ELF-1 (cell line): Measurements from ENCODE around the gene TTC33.
"Not testable (repeated sequence)": the region's sequence is repeated elsewhere in the genome, so short reads cannot be mapped to it uniquely, and the experiment has no call there.

Experiments used
- DNase-seq: peaks from one replicate; pipeline ENCODE4 v3.0.0-alpha.2; 2016; ENCODE audit warnings: low read depth, low spot score

TTC33 gene

DNA sequence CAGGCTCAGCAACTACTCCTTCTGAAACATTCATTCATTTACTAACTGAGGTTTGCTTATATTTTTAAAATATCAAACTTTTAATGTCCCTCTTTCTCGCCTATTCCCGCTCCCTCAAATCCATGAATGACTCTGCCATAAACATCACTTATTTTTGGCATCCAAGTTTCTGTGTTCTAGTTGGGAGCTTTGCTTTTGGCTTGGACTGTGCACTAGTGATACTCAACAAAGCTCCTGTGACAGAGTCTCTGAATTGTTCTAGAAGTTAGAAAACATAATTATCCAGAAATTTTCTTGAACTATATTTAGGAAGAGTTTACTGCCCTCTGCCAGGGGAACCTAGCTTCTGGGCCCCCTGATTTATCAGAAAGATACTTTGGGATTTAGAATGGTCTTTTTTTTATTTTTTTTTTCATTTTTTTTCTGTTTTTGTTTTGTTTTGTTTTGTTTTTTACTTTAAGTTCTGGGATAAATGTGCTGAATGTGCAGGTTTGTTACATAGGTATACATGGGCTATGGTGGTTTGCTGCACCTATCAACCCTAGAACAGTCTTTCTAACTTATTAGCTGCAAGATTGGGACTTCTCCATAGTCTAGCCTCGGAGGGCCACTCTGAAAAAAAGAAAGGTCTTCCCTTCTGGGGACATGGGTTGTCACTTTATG is 140.7 kb downstream of the TTC33 start:
- DNase-seq: no peak

DNA sequence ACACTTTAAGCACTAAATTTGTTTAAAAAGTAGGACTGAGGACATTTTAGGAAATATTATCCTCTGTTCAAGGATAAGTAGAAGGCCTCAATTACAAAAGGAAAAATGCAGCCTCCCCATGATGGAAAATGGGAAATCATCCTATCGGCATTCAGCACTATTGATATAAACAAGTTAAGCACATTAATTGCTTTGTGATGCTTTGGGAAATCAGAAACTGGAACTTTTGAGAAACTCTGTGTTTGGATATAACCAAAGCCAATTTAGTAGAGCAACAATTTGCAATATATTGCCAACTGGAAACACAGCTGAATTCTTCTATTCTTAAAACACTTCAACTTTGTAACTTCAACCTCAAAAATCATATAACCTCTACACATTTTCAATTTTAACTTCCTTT is 141.3 kb downstream of the TTC33 start:
- no peak for DNase-seq

DNA sequence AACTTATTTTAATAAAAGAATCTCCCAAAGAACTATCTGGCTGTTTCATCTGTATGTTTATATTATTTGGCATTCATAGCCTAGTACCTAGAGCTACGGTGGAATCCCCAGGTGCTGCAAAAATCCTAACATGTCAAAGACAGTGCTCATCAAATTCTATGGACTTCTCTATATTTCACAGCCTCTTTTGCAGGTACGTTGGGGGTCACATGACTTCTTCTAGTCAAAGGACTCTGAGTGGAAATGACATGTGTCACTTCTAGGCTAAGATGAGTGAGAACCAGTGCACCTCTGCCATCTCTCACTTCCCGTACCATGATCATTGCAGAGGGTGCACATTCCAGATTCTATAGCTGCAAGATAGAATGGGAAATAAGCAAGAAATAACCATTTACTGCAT is 148.6 kb downstream of the TTC33 start:
- no peak for DNase-seq

DNA sequence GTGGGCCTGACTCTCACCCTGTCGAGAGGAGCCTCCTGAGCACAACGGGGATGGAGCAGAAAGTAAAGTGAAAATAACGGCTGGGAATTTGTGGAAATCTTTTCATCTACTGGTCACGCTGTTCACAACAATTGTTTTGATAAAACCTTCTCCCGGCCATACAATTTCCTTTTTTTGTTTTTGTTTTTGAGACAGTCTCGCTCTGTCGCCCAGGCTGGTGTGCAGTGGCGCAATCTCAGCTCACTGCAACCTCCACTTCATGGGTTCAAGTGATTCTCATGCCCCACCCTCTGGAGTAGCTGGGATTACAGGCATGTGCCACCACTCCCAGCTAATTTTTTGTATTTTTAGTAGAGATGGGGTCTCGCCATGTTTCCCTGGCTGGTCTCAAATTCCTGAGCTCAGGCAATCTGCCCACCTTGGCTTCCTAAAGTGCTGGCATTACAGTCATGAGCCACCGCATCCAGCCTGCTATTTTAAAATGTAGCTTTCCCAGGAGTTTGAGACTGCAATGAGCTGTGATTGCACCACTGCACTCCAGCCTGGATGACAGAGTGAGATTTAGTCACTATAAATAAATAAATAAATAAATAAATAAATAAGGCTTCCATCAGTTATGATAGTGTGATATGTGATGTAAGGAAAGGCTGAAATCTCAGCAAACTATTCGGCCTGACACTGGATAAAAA is 149.5 kb downstream of the TTC33 start:
- DNase-seq: no peak

DNA sequence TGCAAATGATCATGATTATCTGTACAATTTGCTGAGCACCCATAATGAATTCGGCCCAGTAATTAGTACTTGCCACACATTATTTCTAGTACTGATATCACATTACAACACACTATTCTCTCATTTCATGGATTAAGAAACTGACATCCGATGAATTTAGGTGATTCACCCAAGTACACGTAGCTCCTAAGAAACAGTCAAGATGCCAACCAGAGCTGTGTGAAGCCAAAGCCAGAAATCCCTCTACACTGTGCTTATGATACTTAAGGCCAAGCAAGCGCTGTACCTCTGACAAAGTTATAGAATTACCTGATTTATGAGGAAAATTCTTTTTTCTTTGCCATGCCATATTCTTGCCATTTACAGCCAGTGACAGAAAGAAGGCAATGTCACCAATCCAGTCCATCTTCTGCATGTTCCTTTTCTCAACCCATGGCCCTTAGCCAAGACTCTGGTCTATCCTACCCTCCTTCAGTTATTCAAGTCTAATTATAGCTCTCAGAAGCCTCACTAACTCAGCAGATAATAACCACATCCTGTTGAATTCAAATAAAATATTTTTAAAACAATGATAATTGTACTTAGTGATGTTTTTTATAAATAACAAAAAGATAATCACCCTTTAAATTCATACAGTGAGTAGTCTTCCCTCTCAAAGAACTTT is 150.3 kb downstream of the TTC33 start:
- DNase-seq: no peak

DNA sequence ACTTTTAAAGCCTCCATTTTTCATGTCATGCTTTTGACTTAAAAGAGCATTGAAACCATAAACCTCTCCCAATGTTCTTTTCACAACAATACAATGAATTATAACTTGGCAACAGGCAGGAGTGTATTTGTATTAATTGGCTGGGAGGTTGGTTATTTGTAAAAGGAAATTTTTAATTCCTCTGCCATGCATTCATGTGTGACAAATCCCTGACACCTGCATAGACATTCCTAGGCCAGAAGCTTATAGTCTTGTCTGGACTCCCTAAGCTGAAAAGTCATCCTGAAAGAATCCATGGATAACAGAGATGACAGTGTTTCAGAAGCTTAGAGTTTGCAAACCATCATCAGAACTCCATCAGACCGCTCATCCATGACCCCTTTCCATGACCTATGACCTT is 152.4 kb downstream of the TTC33 start:
- no peak for DNase-seq

DNA sequence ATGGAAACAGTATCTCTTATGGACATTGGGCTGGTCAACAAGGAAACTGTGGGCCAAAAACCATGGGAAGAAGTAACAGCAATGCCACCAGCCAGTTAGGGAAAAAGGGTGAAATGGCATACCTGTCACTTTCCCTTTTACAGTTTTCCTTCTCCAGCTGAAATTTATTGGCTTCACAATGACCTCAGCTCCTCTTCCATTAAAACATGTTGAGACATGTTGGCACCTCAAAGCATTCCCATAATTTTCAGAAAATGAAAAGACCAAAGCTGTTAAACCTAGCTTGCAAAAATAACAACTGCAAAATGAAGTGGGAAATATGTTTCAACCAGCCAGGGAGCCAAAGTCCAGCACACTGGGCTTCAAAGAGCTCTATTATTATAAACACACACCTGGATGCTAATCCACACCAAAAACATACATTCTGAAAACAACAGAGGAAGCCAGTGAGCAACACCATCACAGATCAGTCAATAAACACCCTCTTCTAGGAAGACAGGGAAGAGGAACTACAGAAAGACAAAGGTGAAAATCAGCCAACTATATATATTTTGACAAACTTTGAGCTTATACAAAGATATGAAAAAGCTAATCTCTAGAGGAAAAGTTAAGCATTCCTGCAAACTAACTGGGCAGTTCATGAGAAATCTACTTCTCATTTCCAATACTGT is 154.4 kb downstream of the TTC33 start:
- no peak for DNase-seq

DNA sequence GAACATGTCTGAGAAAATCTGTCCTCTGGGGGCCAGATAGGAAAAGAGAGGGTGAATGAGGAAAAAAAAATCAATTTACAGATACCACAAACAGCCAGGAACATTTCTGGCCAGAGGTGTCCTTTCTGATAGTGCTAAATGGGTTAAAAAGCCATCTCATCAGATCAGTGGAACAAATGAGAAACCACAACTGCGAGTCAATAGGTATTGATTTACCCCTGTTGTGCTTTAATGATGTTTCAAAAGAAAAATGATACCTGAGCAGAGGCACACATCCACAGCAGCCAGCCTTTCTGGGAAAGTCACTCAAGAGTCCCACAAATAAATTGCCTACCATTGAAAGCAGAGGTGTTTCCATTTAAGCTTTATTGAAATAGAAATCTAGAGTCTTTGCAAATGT is 155.4 kb downstream of the TTC33 start:
- no peak for DNase-seq

DNA sequence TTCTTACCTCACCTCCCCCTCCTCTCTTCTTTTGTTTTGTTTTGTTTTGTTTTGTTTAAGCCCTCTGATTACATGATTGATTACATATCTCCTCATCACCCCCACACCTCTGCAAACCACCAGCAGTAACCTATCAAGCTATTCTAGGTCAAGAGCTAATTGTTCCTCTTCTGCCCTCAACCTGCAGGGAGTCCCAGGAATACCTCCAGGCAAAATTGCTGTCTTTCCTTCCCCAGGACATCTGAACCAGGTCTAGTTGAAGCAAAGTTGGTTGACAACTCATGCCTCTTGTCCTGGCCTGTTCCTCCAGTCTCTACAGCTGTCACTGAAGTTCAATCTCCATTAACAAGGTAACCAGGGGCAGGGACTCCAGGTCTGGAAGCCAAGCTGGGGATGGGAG is 156.1 kb downstream of the TTC33 start:
- DNase-seq: peak; percentile 32

DNA sequence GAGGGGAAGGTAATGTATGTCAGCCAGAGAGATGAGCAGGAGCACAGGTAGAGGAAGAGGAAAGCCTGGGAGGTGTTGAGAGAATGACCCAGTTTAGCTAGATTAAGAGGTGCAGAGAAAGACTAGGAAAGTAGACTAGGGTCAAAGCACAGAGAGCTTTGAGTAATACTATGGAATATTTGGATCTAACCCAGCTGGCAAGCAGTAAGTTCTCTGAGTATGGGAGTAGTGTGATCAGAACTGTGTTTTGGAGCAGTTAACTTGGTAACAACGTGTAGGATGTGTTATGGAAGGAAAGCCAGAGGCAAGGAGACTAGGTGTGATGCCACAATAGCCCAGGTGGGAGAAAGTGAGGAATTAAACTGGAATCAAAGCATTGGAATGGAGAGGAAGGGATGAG is 160.9 kb downstream of the TTC33 start:
- no peak for DNase-seq

DNA sequence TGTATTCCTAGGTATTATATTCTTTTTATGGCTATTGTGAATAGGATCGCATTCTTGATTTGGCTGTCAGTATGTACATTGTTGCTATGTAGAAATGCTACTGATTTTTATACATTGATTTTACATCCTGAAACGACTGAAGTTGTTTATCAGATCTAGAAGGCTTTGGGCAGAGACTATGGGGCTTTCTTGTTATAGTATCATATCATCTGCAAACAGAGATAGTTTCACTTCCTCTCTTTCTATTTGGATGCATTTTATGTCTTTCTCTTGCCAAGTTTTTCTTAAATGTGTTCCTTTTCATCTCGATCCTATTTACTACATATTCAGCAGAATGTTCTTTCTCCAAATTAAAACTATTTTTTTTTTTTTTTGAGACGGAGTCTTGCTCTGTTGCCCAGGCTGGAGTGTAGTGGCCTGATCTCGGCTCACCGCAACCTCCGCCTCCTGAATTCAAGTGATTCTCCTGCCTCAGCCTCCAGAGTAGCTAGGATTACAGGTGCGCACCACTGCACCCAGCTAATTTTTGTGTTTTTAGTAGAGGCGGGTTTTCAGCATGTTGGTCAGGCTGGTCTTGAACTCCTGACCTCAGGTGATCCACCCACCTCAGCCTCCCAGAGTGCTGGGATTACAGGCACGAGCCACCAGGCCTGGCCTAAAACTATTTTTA is 163.9 kb downstream of the TTC33 start:
- not testable (repeated sequence) for DNase-seq

DNA sequence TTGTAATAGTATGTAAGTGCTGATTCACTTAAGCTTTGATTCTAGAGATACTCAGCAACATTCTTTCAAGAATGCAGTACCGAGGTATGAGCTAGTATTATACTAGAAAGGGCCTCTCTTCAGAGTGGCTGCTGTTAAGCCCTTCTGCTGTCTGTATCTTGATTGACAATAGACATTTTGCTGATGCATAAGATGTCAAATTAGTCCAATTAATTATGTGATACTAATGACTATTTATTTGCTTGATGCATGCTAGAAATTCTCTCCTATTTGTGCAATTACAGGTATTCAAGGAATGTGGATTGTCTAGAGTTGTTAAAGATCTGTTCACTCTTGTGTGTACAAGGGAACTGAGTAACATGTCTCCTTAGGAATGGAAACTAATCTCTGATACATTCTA is 168.4 kb downstream of the TTC33 start:
- DNase-seq: no peak

DNA sequence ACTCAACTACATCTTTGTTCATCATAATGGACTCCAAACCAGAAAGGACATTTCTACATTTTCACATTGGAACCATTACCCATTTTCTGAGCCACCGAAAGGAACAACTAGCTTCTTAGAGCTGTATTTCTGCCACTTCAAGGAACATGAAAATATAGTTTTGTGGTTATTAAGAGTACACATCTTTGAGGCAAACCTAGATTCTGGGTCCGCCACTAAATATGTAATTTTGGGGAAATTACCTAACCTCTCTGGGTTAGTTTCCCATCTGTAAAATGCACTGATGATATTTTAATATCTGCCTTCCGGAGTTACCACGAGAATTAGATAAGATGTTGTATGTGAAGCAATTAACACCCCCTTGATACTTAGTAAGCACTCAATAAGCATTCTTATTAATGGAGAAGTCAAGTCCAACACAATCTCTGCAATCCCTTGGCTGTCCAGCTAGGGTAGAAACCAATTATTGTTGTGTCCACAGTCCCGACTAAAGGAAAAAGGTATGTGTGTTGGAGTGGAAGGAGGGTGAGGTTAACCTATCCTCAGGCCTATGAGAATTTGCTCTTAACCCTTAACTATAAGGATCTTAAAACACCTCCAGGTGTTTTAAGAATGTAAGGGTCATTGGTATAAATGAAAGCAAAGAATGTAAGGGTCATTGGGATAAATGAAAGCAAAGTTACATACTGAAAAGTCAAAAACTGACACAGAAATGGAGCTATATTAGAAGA is 170.1 kb downstream of the TTC33 start:
- DNase-seq: no peak

DNA sequence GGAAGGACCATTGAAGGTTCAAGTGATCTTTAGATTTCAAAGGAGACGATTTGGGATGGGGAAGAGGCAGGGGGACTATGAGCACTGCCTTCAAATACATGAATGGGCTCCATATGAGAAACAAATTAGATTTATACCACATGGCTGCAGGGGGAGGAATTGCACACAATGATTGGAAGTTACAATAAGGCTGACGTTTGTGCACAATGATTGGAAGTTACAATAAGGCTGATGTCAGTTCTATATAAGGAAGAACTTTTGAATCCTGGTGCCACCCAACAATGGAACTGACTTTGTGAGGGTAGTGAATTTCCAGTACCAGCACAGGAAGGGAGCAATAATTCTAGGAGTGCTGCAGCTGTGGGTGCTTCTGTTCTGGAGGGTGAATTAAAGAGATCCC is 171.7 kb downstream of the TTC33 start:
- no peak for DNase-seq

DNA sequence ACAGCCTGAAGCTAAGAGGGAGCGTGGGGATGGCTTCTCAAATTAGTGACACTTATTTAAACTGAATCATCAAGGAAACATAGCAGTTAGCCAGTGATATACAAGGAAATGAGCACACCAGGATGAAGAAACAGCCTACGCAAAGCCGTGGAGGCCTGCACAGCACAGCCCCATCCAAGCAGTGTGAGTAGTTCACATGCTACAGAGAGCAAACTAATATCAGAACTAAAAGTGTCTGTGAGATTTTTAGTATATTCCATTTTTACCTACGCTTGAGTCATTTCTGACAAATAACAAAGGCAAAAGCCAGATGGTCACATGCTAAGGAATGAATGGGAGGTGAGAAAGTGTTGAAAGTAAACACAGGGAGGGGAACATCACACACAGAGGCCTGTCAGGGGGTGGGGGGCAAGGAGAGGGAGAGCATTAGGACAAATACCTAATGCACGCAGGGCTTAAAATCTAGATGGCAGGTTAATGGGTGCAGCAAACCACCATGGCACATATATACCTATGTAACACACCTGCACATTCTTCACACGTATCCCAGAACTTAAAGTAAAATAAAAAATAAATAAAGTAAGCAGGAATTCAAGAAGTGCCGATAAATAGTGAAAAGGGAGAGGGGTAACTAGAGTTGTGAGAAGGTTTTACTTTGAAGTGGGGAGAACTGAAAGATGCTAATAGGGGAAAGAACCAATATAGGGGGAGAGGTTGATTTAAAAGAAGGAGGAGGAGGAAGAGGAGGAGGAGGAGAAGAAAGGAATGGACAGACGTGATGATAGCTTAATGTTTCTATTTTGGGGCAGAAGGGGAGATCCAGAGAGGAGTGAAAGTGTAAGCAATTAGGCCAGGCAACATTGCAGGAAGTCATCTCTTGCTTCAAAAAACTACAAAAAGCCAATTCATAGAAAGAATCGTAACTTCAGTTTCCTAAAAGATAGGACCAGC is 177.0 kb downstream of the TTC33 start:
- DNase-seq: no peak

DNA sequence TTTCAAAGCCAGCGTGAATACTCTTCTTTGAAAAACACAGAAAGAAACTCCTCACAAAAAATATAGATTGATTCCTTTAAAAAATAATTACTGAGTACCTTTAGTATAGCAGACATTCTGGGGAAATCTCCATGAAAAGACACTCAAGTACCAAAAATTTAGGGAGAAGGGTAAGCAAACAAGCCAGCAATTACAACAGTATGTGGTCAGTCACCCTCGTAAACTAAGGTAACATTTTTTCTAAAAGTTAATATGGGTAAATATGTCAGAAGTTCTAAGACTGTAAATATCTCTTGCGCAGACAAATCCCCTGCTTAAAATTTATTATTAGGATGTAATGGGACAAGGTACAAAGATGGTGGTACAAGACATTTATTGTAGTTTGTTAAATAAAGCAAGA is 178.0 kb downstream of the TTC33 start:
- DNase-seq: no peak

DNA sequence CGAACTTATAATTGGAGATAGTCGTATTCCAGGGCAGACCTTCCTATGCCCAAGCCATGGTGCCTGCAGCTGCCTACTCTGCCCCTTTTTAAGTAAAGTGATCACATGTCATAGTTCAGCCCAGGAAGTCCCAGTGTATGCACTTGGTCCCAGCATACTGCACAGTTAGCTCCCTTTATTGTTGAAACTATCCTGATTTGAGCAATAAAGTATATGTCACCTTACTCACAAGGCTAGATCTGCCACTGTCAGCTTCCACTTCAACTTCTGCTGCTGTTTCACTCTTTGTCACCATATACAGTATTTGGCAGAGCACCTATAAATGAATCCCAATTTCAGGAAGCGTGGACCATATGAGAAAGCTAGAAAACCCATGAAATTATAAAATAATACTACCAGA is 179.8 kb downstream of the TTC33 start:
- no peak for DNase-seq

DNA sequence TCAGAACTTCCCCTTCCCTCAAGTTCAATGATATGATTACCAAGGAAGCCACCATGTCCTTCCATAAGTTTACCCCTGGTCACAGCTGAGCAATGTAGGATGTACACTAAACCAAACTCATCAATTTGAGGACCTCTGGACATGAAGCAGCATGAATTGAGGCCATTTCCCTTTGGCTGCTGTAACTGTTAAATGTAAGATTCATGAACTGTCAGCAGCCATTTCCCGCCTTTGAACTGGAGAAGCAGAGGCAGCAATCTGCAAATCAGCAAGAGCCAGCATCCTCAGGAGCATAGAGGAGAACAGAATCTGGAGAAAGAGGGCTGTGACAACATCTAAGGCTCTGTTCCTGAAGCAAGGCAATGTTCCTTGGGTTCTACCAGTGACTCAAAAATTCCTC is 180.3 kb downstream of the TTC33 start:
- no peak for DNase-seq

DNA sequence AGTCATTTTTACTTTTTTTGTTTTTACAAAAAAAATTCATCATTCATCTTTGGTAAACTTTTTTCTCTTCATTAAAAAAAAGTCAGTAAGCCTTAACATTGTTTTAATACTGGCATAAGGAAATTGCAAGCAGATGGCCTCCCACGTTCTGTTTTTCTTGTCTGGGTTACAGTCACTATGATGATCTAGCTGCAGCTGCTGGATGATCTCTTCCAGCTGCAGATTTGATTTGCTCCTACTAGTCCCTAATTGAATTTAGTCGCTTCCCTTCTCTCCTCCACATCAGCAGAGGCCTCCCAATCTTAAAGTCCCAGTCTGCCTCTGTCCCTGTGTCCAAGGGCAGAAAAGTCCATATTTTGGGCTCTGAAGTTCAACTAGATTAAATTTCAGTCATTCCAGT is 182.8 kb downstream of the TTC33 start:
- no peak for DNase-seq

DNA sequence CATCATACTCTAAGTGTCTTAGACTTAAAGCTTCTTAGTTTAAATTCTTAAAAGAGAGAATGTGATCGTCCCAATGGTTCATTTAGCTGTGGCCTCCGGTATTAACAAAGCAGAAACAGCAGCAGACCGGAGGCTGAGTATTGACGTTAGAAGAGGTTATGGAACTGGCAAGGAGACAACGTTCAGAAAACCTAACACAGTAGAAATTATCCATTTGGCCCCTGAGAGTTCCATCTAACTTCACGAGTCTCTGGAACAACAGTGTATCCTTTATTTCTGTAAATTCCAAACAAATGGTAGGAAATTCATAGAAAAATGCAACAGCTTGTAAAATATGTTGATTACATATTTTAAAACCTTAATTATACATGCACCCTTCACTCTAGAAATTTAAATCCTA is 183.4 kb downstream of the TTC33 start:
- no peak for DNase-seq
